Endothelial cell of umbilical vein (primary cell): Measurements from ENCODE around the gene INSC. TPM values are rescaled to one million over a fixed set of nuclear protein-coding genes. Genes with fewer than 3 reads are reported as not detected.

ENCODE experiments used
- BruUV-seq: library from RNA; stranded (reverse); fragments of 400-500 nt; replicated peaks from 2 replicates; lab custom pipeline; 2021; lab: Mats Ljungman, UMichigan
- CTCF ChIA-PET: fragments of 300-600, 350-600 bp; sonication (Branson Sonifier 250); formaldehyde crosslinking; loops from one replicate; lab custom pipeline; 2021; ENCODE audit warnings: antibody characterized with exemption, inconsistent platforms; lab: Charles Lee
- POLR2A ChIA-PET: fragments of 300-600, 350-600 bp; sonication (Branson Sonifier 250); formaldehyde crosslinking; loops from one replicate; lab custom pipeline; 2021; ENCODE audit warnings: antibody characterized with exemption, inconsistent platforms; lab: Charles Lee
- DNase-seq: peaks from one replicate; pipeline ENCODE4 v3.0.0-alpha.2; 2011; ENCODE audit warnings: low read depth, low spot score
- FAIRE-seq: peaks from 2 replicates; lab custom pipeline; 2011; peaks lifted over from hg19 to GRCh38; lab: Jason Lieb, UNC
- H2AFZ ChIP-seq: 2 replicates; pipeline ENCODE4 v1.6.0; 2012; ENCODE audit warnings: low read depth, low read length, control low read depth, inconsistent platforms
- H3K27ac ChIP-seq: 2 replicates; pipeline ENCODE4 v1.5.1; 2011; ENCODE audit warnings: low read depth, mild to moderate bottlenecking, control low read depth, low read length, moderate library complexity; ENCODE audit not compliant: insufficient read depth
- H3K27me3 ChIP-seq, 2 experiments: 2 replicates each; pipeline versions ENCODE4 v1.6.0 to v1.6.1; 2011; ENCODE audit warnings: low read length in 2 of 2, mixed read lengths in 1 of 2; ENCODE audit not compliant: control insufficient read depth in 2 of 2, insufficient read depth in 2 of 2
- H3K36me3 ChIP-seq, 2 experiments: 2 replicates in 1 of 2; 3 replicates in 1 of 2; pipeline ENCODE4 v1.5.1; 2011; ENCODE audit warnings: low read length in 2 of 2, mild to moderate bottlenecking in 1 of 2, moderate library complexity in 1 of 2; ENCODE audit not compliant: control insufficient read depth in 2 of 2, insufficient read depth in 2 of 2; ENCODE audit errors: extremely low read depth in 1 of 2
- H3K4me1 ChIP-seq: 3 replicates; pipeline ENCODE4 v1.5.1; 2011; ENCODE audit warnings: mild to moderate bottlenecking, low read length; ENCODE audit not compliant: control insufficient read depth, insufficient read depth; ENCODE audit errors: extremely low read depth
- H3K4me2 ChIP-seq: 2 replicates; pipeline ENCODE4 v1.6.1; 2011; ENCODE audit warnings: low read length, control low read depth, mixed read lengths; ENCODE audit not compliant: insufficient read depth
- H3K4me3 ChIP-seq, 3 experiments: fragments of 200-600 bp in 1 of 3; sonication (generic), shearing (Covaris generic) in 1 of 3; replicated peaks in 1 of 3; 2 replicates each; pipeline ENCODE4 v1.5.1; 2011 to 2016; ENCODE audit warnings: control low read depth in 3 of 3, low read length in 3 of 3, mild to moderate bottlenecking in 2 of 3, inconsistent platforms in 1 of 3, low read depth in 1 of 3, moderate library complexity in 1 of 3; ENCODE audit not compliant: insufficient read depth in 1 of 3
- H3K79me2 ChIP-seq: 2 replicates; pipeline ENCODE4 v1.6.0; 2012; ENCODE audit warnings: low read length, inconsistent platforms; ENCODE audit not compliant: control insufficient read depth, insufficient read depth
- H3K9ac ChIP-seq: replicated peaks from 2 replicates; pipeline ENCODE3; 2011; ENCODE audit warnings: low read length, control low read depth; ENCODE audit not compliant: insufficient read depth; ENCODE audit errors: extremely low read depth
- H3K9me1 ChIP-seq: replicated peaks from 3 replicates; pipeline ENCODE4 v1.6.0; 2011; ENCODE audit warnings: mild to moderate bottlenecking, low read length; ENCODE audit not compliant: control insufficient read depth, insufficient read depth; ENCODE audit errors: extremely low read depth
- H3K9me3 ChIP-seq: replicated peaks from 2 replicates; pipeline ENCODE4 v1.5.1; 2012; ENCODE audit warnings: low read length, inconsistent platforms; ENCODE audit not compliant: control insufficient read depth, insufficient read depth
- H4K20me1 ChIP-seq: replicated peaks from 2 replicates; pipeline ENCODE3; 2011; ENCODE audit warnings: mild to moderate bottlenecking, low read length; ENCODE audit not compliant: control insufficient read depth, insufficient read depth; ENCODE audit errors: extremely low read depth
- EZH2 ChIP-seq: IDR thresholded peaks from 2 replicates; pipeline ENCODE4 v1.6.1; 2012; ENCODE audit warnings: borderline replicate concordance, low read depth, mild to moderate bottlenecking, moderate library complexity, low read length, inconsistent platforms; ENCODE audit not compliant: severe bottlenecking
- FOS ChIP-seq: IDR thresholded peaks from 2 replicates; pipeline ENCODE4 v1.6.1; 2011; ENCODE audit warnings: mild to moderate bottlenecking, low read length, moderate library complexity, borderline replicate concordance; ENCODE audit not compliant: insufficient read depth
- GATA2 ChIP-seq: IDR thresholded peaks from 2 replicates; pipeline ENCODE4 v1.7.0; 2011; ENCODE audit warnings: low read depth, mild to moderate bottlenecking, moderate library complexity, mixed read lengths, low read length; ENCODE audit not compliant: insufficient read length, insufficient read depth
- JUN ChIP-seq: IDR thresholded peaks from 2 replicates; pipeline ENCODE4 v1.6.1; 2011; ENCODE audit warnings: borderline replicate concordance, low read depth; ENCODE audit not compliant: insufficient read length, insufficient read depth
- MYC ChIP-seq: IDR thresholded peaks from one replicate; pipeline ENCODE4 v1.6.1; 2011; ENCODE audit warnings: mild to moderate bottlenecking, low read depth, low read length
- POLR2A ChIP-seq: IDR thresholded peaks from 2 replicates; pipeline ENCODE4 v1.6.1; 2012; ENCODE audit warnings: low read depth, mild to moderate bottlenecking, control low read depth, low read length
- POLR2AphosphoS5 ChIP-seq: IDR thresholded peaks from 2 replicates; pipeline ENCODE4 v1.6.1; 2012; ENCODE audit warnings: low read depth, mild to moderate bottlenecking, control low read depth, low read length, moderate library complexity; ENCODE audit not compliant: insufficient read depth
- dilution Hi-C: fragments of 300-500 bp; cut with MboI; formaldehyde crosslinking; loops from one replicate; pipeline ENCODE4 v1.15.0; 2019; ENCODE audit warnings: low sequenced_read_pairs; ENCODE audit not compliant: extremely low pct_ligation_motif_present
- intact Hi-C: fragments of 100-400 bp; cut with micrococcal nuclease; formaldehyde crosslinking; loops from one replicate; pipeline ENCODE4 v1.10.0; 2022
- polyA plus RNA-seq, 4 experiments: library from polyadenylated mRNA; depleted of rRNA in 3 of 4; stranded (reverse) in 3 of 4; unstranded in 1 of 4; fragments of >200 nt; gene quantifications; 2 replicates each; pipeline versions ENCODE4 v1.2.1 to v1.2.3, GENCODE V29; 2011 to 2012; ENCODE audit warnings: missing spikeins in 1 of 4
- total RNA-seq: library from RNA; stranded (reverse); gene quantifications from 2 replicates; pipeline ENCODE4 v1.2.3, GENCODE V29; 2021
- TF ChIP-seq, protein P1 (sequence below), 2 donors: IDR thresholded peaks; 1 replicate in 1 of 2; 2 replicates in 1 of 2; pipeline ENCODE4 v1.5.1; 2011; ENCODE audit warnings: low read length in 2 of 2, mild to moderate bottlenecking in 2 of 2, moderate library complexity in 2 of 2, control low read depth in 1 of 2, inconsistent platforms in 1 of 2, low read depth in 1 of 2; ENCODE audit not compliant: insufficient read depth in 1 of 2; ENCODE audit errors: extremely low read depth in 1 of 2
- TF ChIP-seq, protein P2 (sequence below): IDR thresholded peaks from 2 replicates; pipeline ENCODE4 v1.6.1; 2011; ENCODE audit not compliant: insufficient read depth, insufficient read length

Gene INSC
- total and polyA plus RNA-seq, 2 donors (not counting 3 experiments of a cell fraction or from before 2014, with no cell fraction given): not detected

DNA sequence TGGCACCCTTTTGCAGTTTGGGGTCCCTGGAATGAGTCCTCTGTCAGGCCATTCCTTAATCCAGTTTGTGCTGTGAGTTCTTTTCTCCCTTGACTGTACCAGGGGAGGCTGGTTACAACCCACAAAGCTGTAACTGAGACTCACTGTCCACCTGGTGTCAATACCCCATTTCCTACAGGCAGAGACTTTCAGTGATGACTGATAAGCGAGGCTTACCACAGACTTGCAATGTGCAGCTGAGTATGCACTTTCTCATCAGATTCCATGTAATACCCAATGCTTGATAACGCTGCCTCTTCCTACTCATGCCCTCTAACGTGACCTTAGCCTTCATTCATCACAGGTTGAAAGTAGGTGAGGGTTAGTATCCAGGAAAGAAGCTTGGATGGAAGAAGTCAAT is 120.1 kb downstream of the INSC start:
- no peaks in the 10 kb centered on the region for H3K27me3 ChIP-seq
- CTCF ChIA-PET: no interaction called here
- H3K4me3 ChIP-seq: no peak overlapping the region
- FAIRE-seq (no peak), DNase-seq (no peak)
- H3K27ac ChIP-seq: no peak overlapping the region
- intact Hi-C loops (no loop called here), dilution Hi-C loops (no loop called here)
- no peak overlapping the region for H3K4me2 ChIP-seq
- H3K4me1 ChIP-seq: no peaks in the 10 kb centered on the region
- no peaks in the 10 kb centered on the region for H3K79me2 ChIP-seq
- no peak overlapping the region for H3K9ac ChIP-seq
- no peaks in the 10 kb centered on the region for H3K9me1 ChIP-seq
- H3K36me3 ChIP-seq: no peaks in the 10 kb centered on the region
- no peak overlapping the region for H2AFZ ChIP-seq
- TF ChIP-seq, protein P1, sequence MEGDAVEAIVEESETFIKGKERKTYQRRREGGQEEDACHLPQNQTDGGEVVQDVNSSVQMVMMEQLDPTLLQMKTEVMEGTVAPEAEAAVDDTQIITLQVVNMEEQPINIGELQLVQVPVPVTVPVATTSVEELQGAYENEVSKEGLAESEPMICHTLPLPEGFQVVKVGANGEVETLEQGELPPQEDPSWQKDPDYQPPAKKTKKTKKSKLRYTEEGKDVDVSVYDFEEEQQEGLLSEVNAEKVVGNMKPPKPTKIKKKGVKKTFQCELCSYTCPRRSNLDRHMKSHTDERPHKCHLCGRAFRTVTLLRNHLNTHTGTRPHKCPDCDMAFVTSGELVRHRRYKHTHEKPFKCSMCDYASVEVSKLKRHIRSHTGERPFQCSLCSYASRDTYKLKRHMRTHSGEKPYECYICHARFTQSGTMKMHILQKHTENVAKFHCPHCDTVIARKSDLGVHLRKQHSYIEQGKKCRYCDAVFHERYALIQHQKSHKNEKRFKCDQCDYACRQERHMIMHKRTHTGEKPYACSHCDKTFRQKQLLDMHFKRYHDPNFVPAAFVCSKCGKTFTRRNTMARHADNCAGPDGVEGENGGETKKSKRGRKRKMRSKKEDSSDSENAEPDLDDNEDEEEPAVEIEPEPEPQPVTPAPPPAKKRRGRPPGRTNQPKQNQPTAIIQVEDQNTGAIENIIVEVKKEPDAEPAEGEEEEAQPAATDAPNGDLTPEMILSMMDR (IDR thresholded peaks at IDR 0.05; ENCODE audit: extremely low read depth in 1 of 2, insufficient read depth in 1 of 2, low read depth in 1 of 2, low read length in 2 of 2): no peak
- TF ChIP-seq POLR2AphosphoS5: no peak
- TF ChIP-seq, protein P2, sequence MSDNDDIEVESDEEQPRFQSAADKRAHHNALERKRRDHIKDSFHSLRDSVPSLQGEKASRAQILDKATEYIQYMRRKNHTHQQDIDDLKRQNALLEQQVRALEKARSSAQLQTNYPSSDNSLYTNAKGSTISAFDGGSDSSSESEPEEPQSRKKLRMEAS: no peak
- TF ChIP-seq JUN: no peak
- no peak for TF ChIP-seq EZH2
- no peak for TF ChIP-seq FOS
- no peak for TF ChIP-seq GATA2
- TF ChIP-seq MYC: no peak
- TF ChIP-seq POLR2A: no peak
- no peaks in the 10 kb centered on the region for H3K9me3 ChIP-seq
- POLR2A ChIA-PET: no interaction called here
- H4K20me1 ChIP-seq: no peaks in the 10 kb centered on the region
- no TSS peak for BruUV-seq
